AG10803 (cell line): ENCODE measurements around the gene ADGRF1.

Experiments used
- DNase-seq: peaks from one replicate; pipeline ENCODE4 v3.0.0; 2010; ENCODE audit warnings: low read depth
- H3K4me3 ChIP-seq: 2 replicates; pipeline ENCODE4 v1.5.1; 2011; ENCODE audit warnings: mild to moderate bottlenecking, low read length, control low read depth
- CTCF ChIP-seq: conservative IDR thresholded peaks from 2 replicates; pipeline ENCODE4 v1.5.1; 2011; ENCODE audit warnings: mild to moderate bottlenecking, low read length, control low read depth, inconsistent platforms

The ADGRF1 gene

GRCh38 chr6:47079638-47080037 lies 37.5 kb upstream of the ADGRF1 start:
- 0 out of 2 replicates have a peak, but pooled peaks have one; percentile 4 for TF ChIP-seq CTCF
- no peak for DNase-seq
- H3K4me3 ChIP-seq = no peak overlapping the region

- no peak for DNase-seq
- TF ChIP-seq CTCF = no peak
- no peak overlapping the region for H3K4me3 ChIP-seq
These were observed 36.9 kb upstream of the ADGRF1 start for GRCh38 chr6:47078991-47079390.

- no peak overlapping the region for H3K4me3 ChIP-seq
- DNase-seq = no peak
- TF ChIP-seq CTCF = no peak
These were observed 34.6 kb upstream of the ADGRF1 start for GRCh38 chr6:47076422-47077344.

GRCh38 chr6:47075741-47076421 lies 33.7 kb upstream of the ADGRF1 start:
- no peak for TF ChIP-seq CTCF
- no peak overlapping the region for H3K4me3 ChIP-seq
- no peak for DNase-seq

GRCh38 chr6:47075168-47075567 lies 33.0 kb upstream of the ADGRF1 start:
- no peak overlapping the region for H3K4me3 ChIP-seq
- no peak for DNase-seq
- no peak for TF ChIP-seq CTCF

GRCh38 chr6:47073125-47074110 lies 31.3 kb upstream of the ADGRF1 start:
- no peak overlapping the region for H3K4me3 ChIP-seq
- no peak for DNase-seq
- TF ChIP-seq CTCF = peak; percentile 27
